ENCODE measurements around the gene ZNF236.

ZNF236 gene

DNA sequence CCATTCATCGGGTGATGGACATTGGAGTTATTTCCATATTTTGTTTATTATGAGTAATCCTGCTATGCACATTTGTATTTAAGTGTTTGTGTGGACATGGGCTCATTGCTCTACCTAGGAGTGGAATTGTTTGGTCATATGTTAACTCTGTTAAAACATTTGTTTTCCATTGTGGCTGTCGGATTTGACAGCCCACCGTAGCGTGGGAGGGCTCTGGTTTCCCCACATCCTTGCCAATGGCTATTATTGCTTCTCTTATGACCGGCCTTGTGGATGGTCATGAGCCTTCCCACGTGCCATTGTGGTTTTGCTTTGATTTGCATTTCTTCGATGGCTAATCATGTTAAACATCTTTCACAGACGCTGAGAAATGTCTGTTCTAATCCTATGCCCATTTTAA, 92.0 kb downstream of the ZNF236 start:
- TF ChIP-seq, protein P1, sequence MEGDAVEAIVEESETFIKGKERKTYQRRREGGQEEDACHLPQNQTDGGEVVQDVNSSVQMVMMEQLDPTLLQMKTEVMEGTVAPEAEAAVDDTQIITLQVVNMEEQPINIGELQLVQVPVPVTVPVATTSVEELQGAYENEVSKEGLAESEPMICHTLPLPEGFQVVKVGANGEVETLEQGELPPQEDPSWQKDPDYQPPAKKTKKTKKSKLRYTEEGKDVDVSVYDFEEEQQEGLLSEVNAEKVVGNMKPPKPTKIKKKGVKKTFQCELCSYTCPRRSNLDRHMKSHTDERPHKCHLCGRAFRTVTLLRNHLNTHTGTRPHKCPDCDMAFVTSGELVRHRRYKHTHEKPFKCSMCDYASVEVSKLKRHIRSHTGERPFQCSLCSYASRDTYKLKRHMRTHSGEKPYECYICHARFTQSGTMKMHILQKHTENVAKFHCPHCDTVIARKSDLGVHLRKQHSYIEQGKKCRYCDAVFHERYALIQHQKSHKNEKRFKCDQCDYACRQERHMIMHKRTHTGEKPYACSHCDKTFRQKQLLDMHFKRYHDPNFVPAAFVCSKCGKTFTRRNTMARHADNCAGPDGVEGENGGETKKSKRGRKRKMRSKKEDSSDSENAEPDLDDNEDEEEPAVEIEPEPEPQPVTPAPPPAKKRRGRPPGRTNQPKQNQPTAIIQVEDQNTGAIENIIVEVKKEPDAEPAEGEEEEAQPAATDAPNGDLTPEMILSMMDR (IDR thresholded peaks at IDR 0.05; ENCODE audit: insufficient read depth, low read length, poor library complexity, severe bottlenecking): no peak
- TF ChIP-seq EZH2phosphoT487 (conservative IDR thresholded peaks at IDR 0.05; ENCODE audit: low read length): no peak
- Histone ChIP-seq H3K36me3 (ENCODE audit: low read length) (peaks cover 33% of the 10 kb centered on the region; the same call in 1 of the 2 replicates), H3K4me2 (ENCODE audit: low read depth, low read length, poor library complexity, severe bottlenecking) (no peak overlapping the region), H3K27me3 (ENCODE audit: low read length) (no peaks in the 10 kb centered on the region), H3F3A (ENCODE audit: insufficient read depth) (no peaks in the 10 kb centered on the region), H3K9me2 (replicated peaks; ENCODE audit: insufficient read depth, low read length) (no peaks in the 10 kb centered on the region), H3K9me3 (ENCODE audit: insufficient read depth, low read length) (no peaks in the 10 kb centered on the region), H3K4me3 (ENCODE audit: insufficient read depth, low read length, poor library complexity, severe bottlenecking) (no peak overlapping the region), H3K9ac (ENCODE audit: low read length) (no peak overlapping the region), H2AFZ (ENCODE audit: low read depth, low read length, severe bottlenecking) (no peak overlapping the region), H4K20me1 (ENCODE audit: low read depth, low read length) (no peaks in the 10 kb centered on the region), H3K27ac (ENCODE audit: low read depth, low read length) (no peak overlapping the region), H3K79me2 (ENCODE audit: insufficient read depth, low read length) (no peaks in the 10 kb centered on the region)

DNA sequence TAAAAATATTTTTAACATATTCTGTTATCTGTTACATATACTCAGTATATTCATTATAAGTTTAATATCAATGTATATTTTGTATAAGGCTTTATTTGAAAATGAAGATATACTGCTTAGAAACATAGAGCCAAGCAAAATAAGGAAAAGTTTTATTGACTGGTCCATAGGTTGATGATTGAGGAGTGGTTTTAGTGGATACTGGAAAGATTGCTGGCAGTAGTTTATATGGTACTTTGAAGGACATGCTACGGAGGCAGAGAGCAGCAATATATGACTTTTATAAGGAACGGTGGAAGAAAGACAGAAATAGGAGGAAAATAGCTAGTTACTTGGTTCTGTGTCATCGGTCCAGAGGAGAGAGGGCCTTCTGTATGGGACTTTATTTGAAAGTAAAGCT, 92.4 kb downstream of the ZNF236 start:
- Histone ChIP-seq H4K20me1 (ENCODE audit: low read depth, low read length) (no peaks in the 10 kb centered on the region), H3K79me2 (ENCODE audit: insufficient read depth, low read length) (no peaks in the 10 kb centered on the region), H3K36me3 (ENCODE audit: low read length) (peaks cover 31% of the 10 kb centered on the region; the same call in 1 of the 2 replicates), H2AFZ (ENCODE audit: low read depth, low read length, severe bottlenecking) (no peak overlapping the region), H3K9me2 (replicated peaks; ENCODE audit: insufficient read depth, low read length) (no peaks in the 10 kb centered on the region), H3K27me3 (ENCODE audit: low read length) (no peaks in the 10 kb centered on the region), H3K4me2 (ENCODE audit: low read depth, low read length, poor library complexity, severe bottlenecking) (no peak overlapping the region), H3K27ac (ENCODE audit: low read depth, low read length) (no peak overlapping the region), H3F3A (ENCODE audit: insufficient read depth) (no peaks in the 10 kb centered on the region), H3K4me3 (ENCODE audit: insufficient read depth, low read length, poor library complexity, severe bottlenecking) (no peak overlapping the region), H3K9ac (ENCODE audit: low read length) (no peak overlapping the region), H3K9me3 (ENCODE audit: insufficient read depth, low read length) (no peaks in the 10 kb centered on the region)
- TF ChIP-seq, protein P1 (IDR thresholded peaks at IDR 0.05; ENCODE audit: insufficient read depth, low read length, poor library complexity, severe bottlenecking): no peak
- no peak for TF ChIP-seq EZH2phosphoT487 (conservative IDR thresholded peaks at IDR 0.05; ENCODE audit: low read length)

- TF ChIP-seq, protein P1 (IDR thresholded peaks at IDR 0.05; ENCODE audit: insufficient read depth, low read length, poor library complexity, severe bottlenecking): no peak
- no peak for TF ChIP-seq EZH2phosphoT487 (conservative IDR thresholded peaks at IDR 0.05; ENCODE audit: low read length)
- Histone ChIP-seq H3K4me2 (ENCODE audit: low read depth, low read length, poor library complexity, severe bottlenecking) (no peak overlapping the region), H3F3A (ENCODE audit: insufficient read depth) (no peaks in the 10 kb centered on the region), H3K9me3 (ENCODE audit: insufficient read depth, low read length) (no peaks in the 10 kb centered on the region), H2AFZ (ENCODE audit: low read depth, low read length, severe bottlenecking) (no peak overlapping the region), H3K27me3 (ENCODE audit: low read length) (no peaks in the 10 kb centered on the region), H3K27ac (ENCODE audit: low read depth, low read length) (no peak overlapping the region), H3K4me3 (ENCODE audit: insufficient read depth, low read length, poor library complexity, severe bottlenecking) (no peak overlapping the region), H3K79me2 (ENCODE audit: insufficient read depth, low read length) (no peaks in the 10 kb centered on the region), H3K9ac (ENCODE audit: low read length) (no peak overlapping the region), H3K9me2 (replicated peaks; ENCODE audit: insufficient read depth, low read length) (no peaks in the 10 kb centered on the region), H3K36me3 (ENCODE audit: low read length) (peaks cover 24% of the 10 kb centered on the region; the same call in 1 of the 2 replicates), H4K20me1 (ENCODE audit: low read depth, low read length) (no peaks in the 10 kb centered on the region)
Observed at GRCh38 chr18:76915456-76915855, 93.1 kb downstream of the ZNF236 start.

All from SU-DHL-6 (cell line).